ENCODE measurements around the gene AP5S1.

DNA sequence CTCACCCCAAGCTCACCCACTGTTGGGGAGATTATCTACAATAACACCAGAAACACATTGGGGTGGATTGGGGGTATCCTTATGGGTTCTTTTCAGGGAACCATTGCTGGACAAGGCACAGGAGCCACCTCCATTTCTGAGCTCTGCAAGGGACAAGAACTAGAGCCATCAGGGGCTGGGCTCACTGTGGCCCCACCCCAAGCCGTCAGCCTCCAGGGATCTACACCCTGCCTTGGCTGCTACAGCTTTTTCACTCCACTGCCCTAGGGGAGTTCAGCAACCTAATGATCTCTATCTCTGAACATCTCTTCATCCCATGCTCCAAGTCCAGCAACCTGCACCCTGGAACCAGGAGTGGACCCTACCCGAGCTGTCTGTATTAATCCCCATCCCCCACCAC, 47.5 kb downstream of the AP5S1 start:
- TF ChIP-seq, protein P1, sequence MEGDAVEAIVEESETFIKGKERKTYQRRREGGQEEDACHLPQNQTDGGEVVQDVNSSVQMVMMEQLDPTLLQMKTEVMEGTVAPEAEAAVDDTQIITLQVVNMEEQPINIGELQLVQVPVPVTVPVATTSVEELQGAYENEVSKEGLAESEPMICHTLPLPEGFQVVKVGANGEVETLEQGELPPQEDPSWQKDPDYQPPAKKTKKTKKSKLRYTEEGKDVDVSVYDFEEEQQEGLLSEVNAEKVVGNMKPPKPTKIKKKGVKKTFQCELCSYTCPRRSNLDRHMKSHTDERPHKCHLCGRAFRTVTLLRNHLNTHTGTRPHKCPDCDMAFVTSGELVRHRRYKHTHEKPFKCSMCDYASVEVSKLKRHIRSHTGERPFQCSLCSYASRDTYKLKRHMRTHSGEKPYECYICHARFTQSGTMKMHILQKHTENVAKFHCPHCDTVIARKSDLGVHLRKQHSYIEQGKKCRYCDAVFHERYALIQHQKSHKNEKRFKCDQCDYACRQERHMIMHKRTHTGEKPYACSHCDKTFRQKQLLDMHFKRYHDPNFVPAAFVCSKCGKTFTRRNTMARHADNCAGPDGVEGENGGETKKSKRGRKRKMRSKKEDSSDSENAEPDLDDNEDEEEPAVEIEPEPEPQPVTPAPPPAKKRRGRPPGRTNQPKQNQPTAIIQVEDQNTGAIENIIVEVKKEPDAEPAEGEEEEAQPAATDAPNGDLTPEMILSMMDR (IDR thresholded peaks at IDR 0.05; ENCODE audit: low read depth, low read length), result no peak
- TF ChIP-seq EZH2phosphoT487 (IDR thresholded peaks at IDR 0.05; ENCODE audit: low read depth), result no peak
